NCI-H1417 (cell line): ENCODE measurements around the gene UQCRC1.

Source experiments
- DNase-seq, 3 experiments: peaks; one replicate each; lab custom pipeline; 2025; lab: John Stamatoyannopoulos, UW

UQCRC1 gene

DNA sequence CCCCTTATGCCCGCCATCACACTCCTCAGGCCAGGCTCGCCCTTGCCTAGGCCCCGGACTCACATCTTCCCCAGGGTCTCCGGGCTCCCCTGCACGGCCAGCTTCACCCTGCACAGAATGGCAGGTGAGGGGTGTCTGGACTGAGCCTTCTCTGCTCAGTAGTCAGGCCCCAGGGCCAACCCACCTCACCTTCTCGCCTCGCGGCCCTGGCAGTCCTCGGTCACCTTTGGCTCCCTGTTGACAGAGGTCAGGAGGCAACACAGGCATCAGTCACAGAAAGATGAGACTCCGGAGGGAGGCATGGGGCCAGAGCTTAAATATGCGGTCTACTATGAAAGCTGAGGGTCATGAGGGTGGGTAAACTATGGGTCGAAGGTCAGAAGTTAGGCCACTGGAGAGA lies 37.5 kb downstream of the UQCRC1 start:
- no peak for DNase-seq

DNA sequence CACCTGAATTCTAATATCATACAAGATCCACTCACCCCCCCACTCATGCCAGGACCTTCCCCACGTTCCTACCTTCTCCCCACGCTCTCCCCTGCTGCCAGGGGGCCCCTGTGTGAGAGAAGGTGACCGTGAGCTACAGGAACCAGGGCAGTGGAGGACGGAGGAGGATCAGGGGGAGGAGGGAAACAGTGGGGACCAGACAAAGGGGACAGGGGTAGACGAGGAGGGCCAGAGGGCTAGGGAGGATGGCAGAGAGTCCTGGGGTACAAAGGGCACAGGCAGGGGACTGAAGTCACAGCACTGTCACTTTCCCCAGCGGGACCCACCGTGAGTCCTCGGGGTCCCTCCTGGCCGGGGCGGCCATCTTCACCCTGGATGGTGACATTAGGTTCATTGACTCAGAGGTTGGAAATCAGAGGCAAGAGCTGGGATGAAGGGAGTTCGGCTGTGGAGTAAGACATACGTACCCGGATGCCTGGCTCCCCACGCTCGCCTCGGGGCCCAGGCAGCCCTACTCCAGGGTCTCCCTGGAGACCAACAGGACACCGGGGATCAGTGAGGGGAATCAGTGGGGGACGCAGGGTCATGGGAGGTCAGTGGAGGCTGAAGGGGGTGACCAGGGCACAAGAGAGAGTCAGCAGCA lies 39.5 kb downstream of the UQCRC1 start:
- DNase-seq = no peak

DNA sequence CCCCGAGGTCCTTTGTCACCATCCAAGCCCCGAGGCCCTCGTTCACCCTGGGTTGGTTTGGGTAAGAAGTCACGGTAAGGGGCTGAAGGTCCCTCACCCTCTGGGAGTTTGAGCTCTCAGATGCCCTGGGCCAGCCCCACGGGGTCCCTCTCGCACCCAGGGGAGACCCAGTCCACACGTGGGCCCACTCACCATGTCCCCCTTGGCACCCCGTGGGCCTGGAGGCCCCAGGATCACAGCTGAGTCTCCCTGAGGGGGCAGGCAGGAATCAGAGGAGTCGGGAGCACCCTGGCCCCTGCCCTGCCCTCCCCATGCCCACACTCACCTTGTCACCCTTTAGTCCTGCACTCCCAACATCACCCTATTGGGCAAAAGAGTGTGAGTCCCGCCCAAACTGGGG lies 40.0 kb downstream of the UQCRC1 start:
- no peak for DNase-seq

DNA sequence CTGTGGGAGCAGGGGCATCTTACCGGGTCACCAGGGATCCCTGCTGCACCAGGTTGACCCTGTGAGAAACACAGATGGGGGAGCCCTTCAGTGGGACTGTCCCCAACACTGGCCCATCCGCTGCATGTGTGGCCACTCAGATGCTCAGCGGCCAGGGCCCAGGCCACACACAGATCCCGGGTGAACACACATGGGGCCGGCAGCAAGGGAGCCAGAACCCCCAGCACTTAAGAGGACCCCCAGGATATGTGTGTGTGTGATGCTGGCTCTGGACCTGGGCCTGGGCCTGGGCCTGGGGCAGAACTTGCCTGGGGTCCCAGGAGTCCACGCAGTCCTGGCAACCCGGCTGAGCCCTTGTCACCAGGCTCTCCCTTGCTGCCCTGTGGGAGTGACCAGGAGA lies 41.0 kb downstream of the UQCRC1 start:
- no peak for DNase-seq

DNA sequence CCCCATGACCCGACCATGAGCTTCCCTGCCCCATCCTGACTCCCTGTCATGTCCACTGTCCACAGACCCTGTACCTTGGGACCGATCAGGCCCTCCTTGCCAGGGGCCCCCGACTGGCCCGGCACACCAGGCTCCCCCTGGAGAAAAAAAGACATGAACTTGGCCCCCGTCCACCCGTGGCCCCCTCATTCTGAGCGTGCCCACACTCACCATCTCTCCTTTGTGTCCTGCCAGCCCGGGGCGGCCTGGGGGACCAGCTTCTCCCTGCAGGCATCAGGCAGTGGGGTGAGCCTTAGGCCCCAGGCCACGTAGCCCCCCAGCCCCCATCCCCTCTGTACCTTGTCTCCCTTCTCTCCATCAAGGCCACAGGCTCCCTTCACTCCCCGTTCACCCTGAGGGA lies 41.9 kb downstream of the UQCRC1 start:
- DNase-seq = no peak

DNA sequence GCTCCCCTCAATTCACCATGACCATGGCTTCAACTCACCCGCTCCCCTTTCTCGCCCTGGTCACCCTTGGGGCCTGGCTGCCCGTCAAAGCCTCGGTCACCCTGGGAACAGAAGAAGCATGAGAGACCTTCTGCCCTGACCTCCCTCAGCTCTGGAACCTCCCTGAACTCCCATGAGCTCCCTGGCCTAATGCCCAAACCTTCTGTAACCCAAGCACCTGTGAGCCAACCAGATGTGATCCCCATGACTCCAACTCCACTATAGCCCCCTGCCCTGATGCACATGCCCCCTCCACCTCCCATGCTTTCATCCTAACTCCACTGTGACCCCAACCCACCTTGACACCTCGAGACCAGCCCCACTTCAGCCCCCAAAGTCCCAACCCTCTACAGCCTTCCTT lies 42.4 kb downstream of the UQCRC1 start:
- DNase-seq = no peak

DNA sequence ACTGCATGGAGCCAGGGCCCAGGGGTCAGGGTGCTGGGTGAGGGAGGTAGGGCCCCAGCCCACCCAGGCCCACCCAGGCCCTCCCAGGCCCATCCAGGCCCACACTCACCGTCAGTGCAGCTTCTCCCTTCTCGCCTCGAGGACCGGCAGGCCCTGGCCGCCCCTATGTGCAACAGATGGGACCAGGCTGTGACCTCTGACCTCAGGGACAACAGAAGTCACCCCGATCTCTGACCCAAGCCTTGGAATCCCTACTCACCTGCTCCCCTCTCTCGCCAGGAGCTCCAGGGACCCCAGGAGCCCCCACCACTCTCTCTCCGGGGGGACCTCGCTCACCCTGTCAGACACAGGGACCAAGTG lies 43.1 kb downstream of the UQCRC1 start:
- DNase-seq = no peak

DNA sequence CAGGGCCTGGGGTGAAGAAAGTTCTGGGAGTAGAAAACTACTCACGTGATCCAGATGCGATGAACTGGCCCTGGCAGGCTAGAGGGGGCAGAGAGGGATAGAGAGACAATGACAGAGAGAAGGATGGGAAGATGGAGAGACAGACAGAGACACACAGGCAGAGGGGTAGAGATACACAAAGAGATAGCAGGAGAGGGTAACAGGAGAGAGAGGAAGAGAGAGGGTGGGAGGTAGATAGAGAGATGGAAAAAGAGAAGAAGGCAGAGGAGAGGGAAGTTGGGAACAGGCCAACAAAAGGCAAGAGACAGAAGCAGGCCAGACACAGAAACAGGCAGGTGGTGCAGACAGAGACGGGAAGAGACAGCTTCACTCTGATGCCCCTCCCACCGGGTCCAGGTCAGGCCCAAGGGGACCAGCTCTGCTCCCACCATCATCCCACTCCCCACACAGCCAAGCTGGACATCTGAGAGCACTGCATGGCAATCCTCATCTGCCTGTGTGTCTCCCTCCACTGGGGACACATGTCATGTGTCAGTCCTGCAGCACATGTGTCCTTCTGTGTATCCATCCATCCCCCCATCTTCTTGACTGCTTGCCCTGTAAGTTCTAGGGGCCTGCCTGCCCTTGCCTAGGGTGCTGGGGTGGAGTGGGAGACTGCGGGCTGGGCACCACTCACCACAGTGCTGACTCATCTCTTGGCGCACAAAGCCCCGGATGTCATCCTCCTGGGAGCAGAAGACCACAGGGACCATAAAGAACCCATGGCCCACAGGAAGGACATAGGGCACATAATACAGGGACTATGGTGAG lies 43.6 kb downstream of the UQCRC1 start:
- DNase-seq = no peak

DNA sequence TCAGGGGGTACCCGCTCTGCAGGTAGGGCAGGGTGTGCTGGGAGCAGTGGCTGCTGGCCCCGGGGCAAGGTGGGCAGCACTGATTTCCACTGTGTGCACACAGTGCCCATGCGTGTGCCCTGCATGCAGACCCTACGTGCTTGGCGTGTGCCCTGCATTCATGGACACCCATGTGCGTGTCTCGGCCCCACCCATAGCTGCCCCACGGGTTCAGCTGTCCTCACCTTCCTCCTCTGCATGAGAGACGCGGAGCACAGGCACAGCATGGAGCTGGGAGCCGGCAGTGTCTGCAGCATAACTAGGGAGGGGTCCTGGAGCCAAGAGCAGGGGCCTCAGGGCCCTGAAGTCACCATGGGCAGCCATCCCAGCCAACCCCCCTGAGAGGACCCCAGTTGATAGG lies 44.3 kb downstream of the UQCRC1 start:
- DNase-seq = no peak

DNA sequence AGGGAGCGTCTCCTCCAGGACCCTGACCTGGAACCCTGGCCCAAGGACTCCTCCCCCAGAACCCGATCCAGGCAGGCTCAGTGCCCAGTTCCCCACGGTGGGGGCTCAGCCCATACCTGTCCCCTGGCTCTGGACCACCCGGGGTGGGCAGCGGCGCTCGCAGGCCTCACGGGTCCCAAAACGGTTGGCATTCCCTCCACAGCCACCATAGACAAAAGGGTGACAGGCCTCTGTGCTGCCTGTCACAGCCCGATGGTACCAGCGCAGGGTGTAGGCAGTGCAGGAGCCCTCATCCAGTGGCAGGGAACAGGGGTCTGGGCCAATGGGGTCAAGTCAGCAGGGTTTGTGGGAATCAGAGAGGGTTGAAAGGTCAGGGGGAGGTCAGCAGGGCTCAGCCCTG lies 44.8 kb downstream of the UQCRC1 start:
- no peak for DNase-seq

DNA sequence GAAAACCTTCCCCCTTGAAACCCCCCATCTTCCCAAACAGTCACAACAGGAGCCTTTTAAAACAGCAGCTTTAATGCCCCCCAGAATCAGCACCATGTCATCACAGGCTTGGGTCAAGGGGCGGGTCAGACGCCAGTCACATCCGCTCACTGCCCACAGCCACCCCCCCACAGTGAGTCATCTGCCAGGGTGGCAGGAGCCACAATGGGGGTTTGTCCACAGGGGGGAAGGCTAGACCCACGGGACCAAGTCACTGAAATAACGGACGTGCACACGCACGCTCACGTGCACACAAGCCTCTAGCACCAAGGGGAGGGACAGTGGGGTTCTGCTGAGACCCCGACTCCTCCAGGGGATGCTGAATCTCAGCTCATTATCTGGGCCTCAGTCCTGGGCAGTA lies 45.4 kb downstream of the UQCRC1 start:
- DNase-seq = peak in 1 of 3 experiments; percentile 0

DNA sequence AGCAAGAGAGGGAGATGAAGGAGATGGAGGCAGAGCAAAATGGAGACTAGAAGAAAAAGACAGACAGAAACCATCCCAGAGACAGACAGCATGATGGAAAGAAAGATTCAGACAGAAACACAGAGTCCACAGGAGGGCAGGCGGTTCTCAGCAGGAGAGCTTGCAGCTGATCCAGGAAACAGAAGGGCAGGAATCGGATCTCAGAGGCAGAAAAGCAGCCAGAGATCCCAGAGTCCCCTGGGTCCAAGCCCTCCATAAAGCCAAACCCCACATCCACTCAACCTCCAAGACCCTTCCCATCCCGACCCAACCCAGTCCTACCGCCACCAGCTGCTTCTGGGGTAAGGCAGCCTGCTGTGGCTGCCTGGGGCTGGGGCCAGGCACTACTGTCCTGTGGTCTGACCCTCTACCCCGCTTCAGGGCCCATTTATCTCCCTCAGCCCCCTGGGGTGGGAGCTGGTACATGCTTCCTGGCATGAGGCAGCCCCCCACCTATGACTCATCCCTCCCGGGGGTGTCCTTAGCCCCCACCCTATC lies 46.0 kb downstream of the UQCRC1 start, which contains the start of gene UCN2:
Gene UCN2, minus strand, starts transcription at position 400 of the 537 bp plus-strand sequence. CDS start 657 bp downstream, outside the sequence.
- peak in 2 of 3 experiments; percentile 0 to 26 for DNase-seq

DNA sequence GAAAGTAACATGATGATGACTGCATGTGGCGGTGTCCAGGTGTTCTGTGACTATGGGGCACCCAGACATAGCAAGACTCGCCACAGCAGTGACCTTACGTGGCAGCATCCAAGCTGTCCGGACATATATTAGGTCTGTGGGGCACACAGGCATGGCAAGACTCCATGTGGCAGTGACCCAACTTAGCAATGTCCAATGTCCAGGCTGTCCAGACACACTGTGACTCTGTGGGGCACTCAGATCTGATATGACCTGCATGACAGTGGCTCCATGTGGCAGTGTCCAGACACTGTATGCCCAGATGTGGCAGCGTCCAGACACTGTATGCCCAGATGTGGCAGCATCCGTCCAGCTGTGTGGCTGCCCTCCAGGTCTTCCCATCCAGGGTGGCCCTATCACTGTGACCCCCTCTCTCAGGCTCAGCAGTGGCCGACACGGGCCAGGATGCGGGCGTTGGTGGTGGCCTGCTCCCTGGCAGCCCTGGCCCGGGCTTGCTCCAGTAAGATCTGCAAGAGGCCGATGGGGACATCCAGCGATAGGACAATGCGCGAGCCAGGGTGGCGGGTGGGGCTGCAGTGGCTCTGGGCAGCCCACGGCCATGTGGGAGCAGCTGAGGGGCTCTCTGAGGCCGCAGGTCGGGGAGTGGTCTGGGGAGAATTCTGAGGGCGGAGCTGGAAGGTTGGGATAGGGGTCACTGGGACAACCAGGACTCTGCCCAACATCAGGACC lies 46.9 kb downstream of the UQCRC1 start:
- no peak for DNase-seq

DNA sequence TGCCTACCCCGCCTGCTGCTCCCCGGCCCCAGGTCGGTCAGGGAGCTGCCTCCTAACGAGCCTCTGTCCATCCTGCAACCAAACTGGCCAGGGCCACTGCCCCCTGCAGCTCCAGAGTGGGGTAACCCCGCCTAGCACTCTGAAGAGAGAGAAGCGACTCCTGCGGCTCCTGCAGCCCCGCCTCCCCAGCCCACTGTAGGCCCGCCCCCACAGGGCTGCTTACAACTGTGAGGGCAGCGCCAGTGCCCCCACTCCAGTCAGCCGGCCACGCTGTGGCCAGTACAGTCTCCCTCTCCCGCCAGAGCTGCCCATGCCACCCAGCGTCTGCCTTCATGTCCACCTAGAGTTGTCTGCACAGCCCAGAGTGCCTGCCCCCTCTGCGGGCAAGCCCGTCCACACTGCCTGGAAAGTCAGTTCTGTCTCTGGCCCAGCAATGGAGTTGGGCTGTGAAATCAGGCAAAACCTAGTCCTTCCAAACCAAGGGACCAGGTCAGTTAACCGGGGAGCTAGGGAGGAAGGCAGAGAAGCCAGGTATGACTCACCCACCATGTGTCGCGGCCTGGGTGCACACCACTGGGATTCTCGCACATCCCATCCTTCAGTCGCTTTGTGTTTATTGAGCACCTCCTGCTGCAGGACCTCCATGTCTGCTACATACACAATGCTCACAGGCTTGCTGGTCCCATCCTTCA lies 48.3 kb downstream of the UQCRC1 start:
- DNase-seq = peak in 2 of 3 experiments; percentile 2 to 40

DNA sequence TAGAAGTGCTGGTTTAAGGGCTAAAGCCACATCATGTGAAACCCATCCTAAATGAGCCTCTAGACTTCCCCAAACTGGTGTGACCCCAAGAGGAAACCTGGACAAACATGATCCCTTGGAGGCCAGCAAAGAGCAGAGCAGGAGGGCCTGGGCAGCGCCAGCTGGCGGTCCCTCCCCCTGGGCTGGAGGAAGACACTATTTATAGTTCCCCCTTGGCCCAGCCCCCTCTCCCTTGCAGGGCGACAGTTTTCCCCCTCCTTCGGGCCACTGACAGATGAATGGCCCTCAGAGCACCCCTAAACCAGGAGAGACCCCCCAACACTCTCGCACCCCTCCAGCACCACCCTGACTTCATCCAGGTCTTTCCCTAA lies 48.8 kb downstream of the UQCRC1 start:
- peak in 2 of 3 experiments; percentile 2 to 15 for DNase-seq

DNA sequence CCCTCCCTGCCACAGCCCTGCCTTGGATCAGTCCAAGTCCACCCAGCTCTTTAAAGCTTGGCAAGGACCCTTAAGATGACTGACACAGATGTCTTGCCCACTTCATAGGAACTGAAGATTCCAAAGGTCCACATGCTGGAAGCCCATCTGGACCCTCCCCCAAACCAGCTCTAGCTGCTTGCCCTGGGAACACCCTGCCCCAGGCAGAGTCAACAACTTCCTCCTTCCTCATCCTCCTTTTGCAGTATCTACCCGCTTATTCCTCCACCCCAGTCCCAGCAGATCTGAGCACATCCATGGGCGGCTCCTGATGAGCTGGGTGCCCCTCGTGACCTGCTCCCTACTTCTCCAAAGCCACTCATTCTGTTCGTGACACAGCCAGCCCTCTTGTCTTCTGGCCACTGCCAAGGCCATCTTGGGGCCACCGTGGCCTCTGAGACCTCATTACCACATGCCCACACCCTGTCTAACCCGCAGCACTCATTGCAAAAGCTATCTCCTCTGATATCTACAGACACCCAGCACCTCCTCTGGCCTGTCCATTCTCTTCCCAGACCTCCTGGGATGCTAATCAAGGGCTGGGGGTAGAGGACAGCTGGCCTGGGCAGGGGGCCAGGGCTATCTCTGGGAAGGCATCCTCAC lies 50.8 kb downstream of the UQCRC1 start:
- DNase-seq = no peak

DNA sequence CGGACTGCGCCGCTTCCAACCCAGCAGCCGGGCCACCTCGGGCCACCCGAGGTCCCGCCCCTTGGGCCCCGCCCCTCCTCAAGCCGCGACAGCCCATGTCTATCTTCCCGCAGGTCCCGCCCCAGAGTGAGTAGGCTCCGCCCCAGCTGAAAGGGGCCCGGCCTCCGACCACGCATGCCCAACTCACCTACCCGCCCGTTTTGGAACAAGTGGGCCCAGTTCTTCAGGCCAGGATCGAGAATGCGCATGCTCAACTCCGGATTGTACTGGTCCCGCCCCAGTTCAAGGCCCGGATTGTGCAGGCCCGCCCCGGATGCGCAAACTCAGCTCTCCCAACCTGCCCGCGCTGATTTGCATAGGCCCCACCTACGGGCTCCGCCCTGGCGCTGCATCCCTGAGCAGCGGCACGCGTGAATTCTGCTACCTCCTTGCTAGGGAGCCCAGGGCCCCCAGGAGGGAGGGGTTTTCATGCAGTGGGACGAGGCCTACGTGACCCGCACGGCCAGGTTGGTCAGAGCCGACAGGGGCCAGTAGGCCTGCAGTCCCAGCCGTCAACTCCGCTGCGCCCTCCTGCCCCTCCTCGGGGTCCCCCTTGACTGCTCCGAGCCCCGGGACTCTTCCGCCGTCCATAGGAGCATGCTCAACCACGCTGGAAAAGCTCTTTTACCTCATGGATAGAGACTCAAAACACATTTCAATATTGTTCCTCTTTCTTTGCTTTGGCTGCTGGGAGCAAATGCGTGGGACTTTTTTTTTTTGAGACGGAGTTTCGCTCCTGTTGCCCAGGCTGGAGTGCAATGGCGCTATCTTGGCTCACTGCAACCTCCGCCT lies 52.4 kb downstream of the UQCRC1 start, which contains the start of gene PFKFB4:
Gene PFKFB4, minus strand, starts transcription at position 8 of the 831 bp plus-strand sequence. CDS start 26 bp downstream, outside the sequence.
- peak; percentile 93 to 98 (median 95) for DNase-seq

DNA sequence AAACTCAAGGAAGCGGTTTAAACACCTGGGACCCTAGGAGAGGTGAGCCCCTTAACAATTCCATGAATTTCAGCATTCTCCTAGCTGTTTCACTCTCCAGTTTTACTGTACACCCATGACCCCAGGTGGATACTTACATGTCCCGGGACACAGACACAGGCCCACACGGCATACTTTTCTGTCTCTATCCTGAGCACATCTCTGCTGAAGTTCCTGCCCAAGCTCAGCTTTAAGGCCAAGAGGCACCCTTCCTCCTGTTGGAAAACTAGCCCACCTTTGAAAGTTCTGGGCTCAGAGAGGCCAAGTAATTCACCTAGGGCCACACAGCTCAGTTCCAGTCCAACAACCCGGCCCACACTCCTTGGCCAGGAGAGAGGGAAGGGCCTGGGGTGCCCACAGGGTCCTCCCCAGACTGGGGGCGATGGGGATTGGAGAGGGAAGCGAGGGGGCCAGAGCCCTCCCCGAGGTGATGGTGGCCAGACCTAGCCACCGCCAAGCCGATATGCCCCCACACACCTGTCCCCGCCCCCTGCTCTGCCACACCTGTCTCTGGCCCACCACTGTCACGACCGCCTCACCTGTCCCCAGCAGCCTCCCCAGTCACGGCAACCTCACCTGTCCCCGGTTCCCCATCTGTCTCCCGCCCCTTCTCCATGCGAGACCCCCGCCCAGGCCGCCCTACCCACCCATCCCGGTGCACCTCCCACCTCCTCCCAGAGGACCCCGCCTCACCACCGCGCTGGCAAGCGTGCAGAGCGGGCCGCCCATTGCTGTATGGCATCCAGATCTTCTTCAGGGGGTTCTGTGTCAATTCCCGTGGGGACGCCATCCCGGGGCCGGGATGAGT lies 53.3 kb downstream of the UQCRC1 start:
- DNase-seq = peak in 1 of 3 experiments; percentile 10

DNA sequence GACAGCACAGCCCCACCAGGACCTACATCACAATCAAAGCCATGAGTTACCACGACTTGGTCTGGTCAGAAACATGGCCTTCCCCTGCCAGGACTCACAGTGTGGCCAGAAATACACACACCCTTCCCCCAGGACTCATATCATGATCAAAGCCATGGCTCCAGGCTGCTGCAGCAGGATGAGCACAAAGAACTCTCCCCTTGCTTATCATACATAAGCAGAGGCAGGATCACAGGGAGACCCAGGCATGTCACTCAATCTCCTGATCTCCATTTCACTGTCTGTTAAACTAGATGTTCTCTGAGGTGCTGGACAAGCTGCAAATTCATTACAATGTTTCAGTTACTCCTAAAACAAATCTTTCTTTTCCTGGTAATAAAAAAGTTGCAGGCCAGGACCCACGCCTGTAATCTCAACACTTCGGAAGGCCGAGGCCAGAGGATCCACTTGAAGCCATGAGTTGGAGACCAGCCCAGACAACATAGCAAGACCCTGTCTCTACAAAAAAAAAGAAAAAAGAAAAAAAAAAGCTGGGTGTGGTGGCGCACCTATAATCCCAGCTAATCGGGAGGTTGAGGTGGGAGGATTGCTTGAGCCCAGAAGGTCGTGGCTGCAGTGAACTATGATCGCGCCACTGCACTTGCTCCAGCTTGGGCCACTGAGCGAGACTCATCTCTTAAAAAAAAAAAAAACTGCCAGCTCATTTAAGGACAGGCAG lies 54.1 kb downstream of the UQCRC1 start:
- no peak for DNase-seq
